Endothelial cell of umbilical vein (primary cell): ENCODE measurements around the gene TSG101. TPM values are rescaled to one million over a fixed set of nuclear protein-coding genes. Genes with fewer than 3 reads are reported as not detected.

Source experiments
- BruUV-seq: library from RNA; stranded (reverse); fragments of 400-500 nt; replicated peaks from 2 replicates; lab custom pipeline; 2021; lab: Mats Ljungman, UMichigan
- CTCF ChIA-PET: fragments of 300-600, 350-600 bp; sonication (Branson Sonifier 250); formaldehyde crosslinking; loops from one replicate; lab custom pipeline; 2021; ENCODE audit warnings: antibody characterized with exemption, inconsistent platforms; lab: Charles Lee
- POLR2A ChIA-PET: fragments of 300-600, 350-600 bp; sonication (Branson Sonifier 250); formaldehyde crosslinking; loops from one replicate; lab custom pipeline; 2021; ENCODE audit warnings: antibody characterized with exemption, inconsistent platforms; lab: Charles Lee
- DNase-seq: peaks from one replicate; pipeline ENCODE4 v3.0.0-alpha.2; 2011; ENCODE audit warnings: low read depth, low spot score
- FAIRE-seq: peaks from 2 replicates; lab custom pipeline; 2011; peaks lifted over from hg19 to GRCh38; lab: Jason Lieb, UNC
- H2AFZ ChIP-seq: 2 replicates; pipeline ENCODE4 v1.6.0; 2012; ENCODE audit warnings: low read depth, low read length, control low read depth, inconsistent platforms
- H3K27ac ChIP-seq: 2 replicates; pipeline ENCODE4 v1.5.1; 2011; ENCODE audit warnings: low read depth, mild to moderate bottlenecking, control low read depth, low read length, moderate library complexity; ENCODE audit not compliant: insufficient read depth
- H3K27me3 ChIP-seq, 2 experiments: 2 replicates each; pipeline versions ENCODE4 v1.6.0 to v1.6.1; 2011; ENCODE audit warnings: low read length in 2 of 2, mixed read lengths in 1 of 2; ENCODE audit not compliant: control insufficient read depth in 2 of 2, insufficient read depth in 2 of 2
- H3K36me3 ChIP-seq, 2 experiments: 2 replicates in 1 of 2; 3 replicates in 1 of 2; pipeline ENCODE4 v1.5.1; 2011; ENCODE audit warnings: low read length in 2 of 2, mild to moderate bottlenecking in 1 of 2, moderate library complexity in 1 of 2; ENCODE audit not compliant: control insufficient read depth in 2 of 2, insufficient read depth in 2 of 2; ENCODE audit errors: extremely low read depth in 1 of 2
- H3K4me1 ChIP-seq: 3 replicates; pipeline ENCODE4 v1.5.1; 2011; ENCODE audit warnings: mild to moderate bottlenecking, low read length; ENCODE audit not compliant: control insufficient read depth, insufficient read depth; ENCODE audit errors: extremely low read depth
- H3K4me2 ChIP-seq: 2 replicates; pipeline ENCODE4 v1.6.1; 2011; ENCODE audit warnings: low read length, control low read depth, mixed read lengths; ENCODE audit not compliant: insufficient read depth
- H3K4me3 ChIP-seq, 3 experiments: fragments of 200-600 bp in 1 of 3; sonication (generic), shearing (Covaris generic) in 1 of 3; replicated peaks in 1 of 3; 2 replicates each; pipeline ENCODE4 v1.5.1; 2011 to 2016; ENCODE audit warnings: control low read depth in 3 of 3, low read length in 3 of 3, mild to moderate bottlenecking in 2 of 3, inconsistent platforms in 1 of 3, low read depth in 1 of 3, moderate library complexity in 1 of 3; ENCODE audit not compliant: insufficient read depth in 1 of 3
- H3K79me2 ChIP-seq: 2 replicates; pipeline ENCODE4 v1.6.0; 2012; ENCODE audit warnings: low read length, inconsistent platforms; ENCODE audit not compliant: control insufficient read depth, insufficient read depth
- H3K9ac ChIP-seq: replicated peaks from 2 replicates; pipeline ENCODE3; 2011; ENCODE audit warnings: low read length, control low read depth; ENCODE audit not compliant: insufficient read depth; ENCODE audit errors: extremely low read depth
- H3K9me1 ChIP-seq: replicated peaks from 3 replicates; pipeline ENCODE4 v1.6.0; 2011; ENCODE audit warnings: mild to moderate bottlenecking, low read length; ENCODE audit not compliant: control insufficient read depth, insufficient read depth; ENCODE audit errors: extremely low read depth
- H3K9me3 ChIP-seq: replicated peaks from 2 replicates; pipeline ENCODE4 v1.5.1; 2012; ENCODE audit warnings: low read length, inconsistent platforms; ENCODE audit not compliant: control insufficient read depth, insufficient read depth
- H4K20me1 ChIP-seq: replicated peaks from 2 replicates; pipeline ENCODE3; 2011; ENCODE audit warnings: mild to moderate bottlenecking, low read length; ENCODE audit not compliant: control insufficient read depth, insufficient read depth; ENCODE audit errors: extremely low read depth
- CTCF ChIP-seq, 2 donors: IDR thresholded peaks; 1 replicate in 1 of 2; 2 replicates in 1 of 2; pipeline ENCODE4 v1.5.1; 2011; ENCODE audit warnings: low read length in 2 of 2, mild to moderate bottlenecking in 2 of 2, moderate library complexity in 2 of 2, control low read depth in 1 of 2, inconsistent platforms in 1 of 2, low read depth in 1 of 2; ENCODE audit not compliant: insufficient read depth in 1 of 2; ENCODE audit errors: extremely low read depth in 1 of 2
- EZH2 ChIP-seq: IDR thresholded peaks from 2 replicates; pipeline ENCODE4 v1.6.1; 2012; ENCODE audit warnings: borderline replicate concordance, low read depth, mild to moderate bottlenecking, moderate library complexity, low read length, inconsistent platforms; ENCODE audit not compliant: severe bottlenecking
- FOS ChIP-seq: IDR thresholded peaks from 2 replicates; pipeline ENCODE4 v1.6.1; 2011; ENCODE audit warnings: mild to moderate bottlenecking, low read length, moderate library complexity, borderline replicate concordance; ENCODE audit not compliant: insufficient read depth
- GATA2 ChIP-seq: IDR thresholded peaks from 2 replicates; pipeline ENCODE4 v1.7.0; 2011; ENCODE audit warnings: low read depth, mild to moderate bottlenecking, moderate library complexity, mixed read lengths, low read length; ENCODE audit not compliant: insufficient read length, insufficient read depth
- JUN ChIP-seq: IDR thresholded peaks from 2 replicates; pipeline ENCODE4 v1.6.1; 2011; ENCODE audit warnings: borderline replicate concordance, low read depth; ENCODE audit not compliant: insufficient read length, insufficient read depth
- MAX ChIP-seq: IDR thresholded peaks from 2 replicates; pipeline ENCODE4 v1.6.1; 2011; ENCODE audit not compliant: insufficient read depth, insufficient read length
- MYC ChIP-seq: IDR thresholded peaks from one replicate; pipeline ENCODE4 v1.6.1; 2011; ENCODE audit warnings: mild to moderate bottlenecking, low read depth, low read length
- POLR2A ChIP-seq: IDR thresholded peaks from 2 replicates; pipeline ENCODE4 v1.6.1; 2012; ENCODE audit warnings: low read depth, mild to moderate bottlenecking, control low read depth, low read length
- POLR2AphosphoS5 ChIP-seq: IDR thresholded peaks from 2 replicates; pipeline ENCODE4 v1.6.1; 2012; ENCODE audit warnings: low read depth, mild to moderate bottlenecking, control low read depth, low read length, moderate library complexity; ENCODE audit not compliant: insufficient read depth
- dilution Hi-C: fragments of 300-500 bp; cut with MboI; formaldehyde crosslinking; loops from one replicate; pipeline ENCODE4 v1.15.0; 2019; ENCODE audit warnings: low sequenced_read_pairs; ENCODE audit not compliant: extremely low pct_ligation_motif_present
- intact Hi-C: fragments of 100-400 bp; cut with micrococcal nuclease; formaldehyde crosslinking; loops from one replicate; pipeline ENCODE4 v1.10.0; 2022
- polyA plus RNA-seq, 4 experiments: library from polyadenylated mRNA; depleted of rRNA in 3 of 4; stranded (reverse) in 3 of 4; unstranded in 1 of 4; fragments of >200 nt; gene quantifications; 2 replicates each; pipeline versions ENCODE4 v1.2.1 to v1.2.3, GENCODE V29; 2011 to 2012; ENCODE audit warnings: missing spikeins in 1 of 4
- total RNA-seq: library from RNA; stranded (reverse); gene quantifications from 2 replicates; pipeline ENCODE4 v1.2.3, GENCODE V29; 2021

TSG101 gene
- total and polyA plus RNA-seq, 2 donors (not counting 3 experiments of a cell fraction or from before 2014, with no cell fraction given) = 41.3 to 163 TPM

GRCh38 chr11:18471995-18472394 lies 54.7 kb downstream of the TSG101 start:
- FAIRE-seq (no peak), DNase-seq (no peak)
- Histone ChIP-seq H4K20me1 (no peaks in the 10 kb centered on the region), H3K9ac (no peak overlapping the region), H2AFZ (no peak overlapping the region), H3K36me3 (no peaks in the 10 kb centered on the region), H3K27me3 (no peaks in the 10 kb centered on the region), H3K4me1 (no peaks in the 10 kb centered on the region), H3K4me3 (no peak overlapping the region), H3K79me2 (no peaks in the 10 kb centered on the region), H3K27ac (no peak overlapping the region), H3K4me2 (no peak overlapping the region), H3K9me3 (no peaks in the 10 kb centered on the region), H3K9me1 (no peaks in the 10 kb centered on the region)
- TF ChIP-seq GATA2 = no peak
- TF ChIP-seq POLR2A = no peak
- POLR2A ChIA-PET = no interaction called here
- dilution Hi-C loops (no loop called here), intact Hi-C loops (no loop called here)
- CTCF ChIA-PET = no interaction called here
- BruUV-seq = no TSS peak

- no peaks in the 10 kb centered on the region for H3K9me1 ChIP-seq
- BruUV-seq = no TSS peak
- H3K4me1 ChIP-seq = no peaks in the 10 kb centered on the region
- dilution Hi-C loops (no loop called here), intact Hi-C loops (no loop called here)
- POLR2A ChIA-PET = no interaction called here
- no peak overlapping the region for H3K4me2 ChIP-seq
- no peaks in the 10 kb centered on the region for H4K20me1 ChIP-seq
- no peaks in the 10 kb centered on the region for H3K27me3 ChIP-seq
- FAIRE-seq = no peak
- no peaks in the 10 kb centered on the region for H3K9me3 ChIP-seq
- DNase-seq = no peak
- TF ChIP-seq FOS = no peak
- TF ChIP-seq JUN = no peak
- TF ChIP-seq POLR2A = no peak
- TF ChIP-seq CTCF (IDR thresholded peaks at IDR 0.05; ENCODE audit: extremely low read depth in 1 of 2, insufficient read depth in 1 of 2, low read depth in 1 of 2, low read length in 2 of 2) = no peak
- TF ChIP-seq POLR2AphosphoS5 = no peak
- no peak for TF ChIP-seq MAX
- TF ChIP-seq EZH2 = no peak
- TF ChIP-seq MYC = no peak
- no peak for TF ChIP-seq GATA2
- CTCF ChIA-PET = no interaction called here
- H3K4me3 ChIP-seq = no peak overlapping the region
- no peak overlapping the region for H3K9ac ChIP-seq
- no peaks in the 10 kb centered on the region for H3K36me3 ChIP-seq
- H3K27ac ChIP-seq = no peak overlapping the region
- H2AFZ ChIP-seq = no peak overlapping the region
- H3K79me2 ChIP-seq = no peaks in the 10 kb centered on the region
These were observed 57.8 kb downstream of the TSG101 start for GRCh38 chr11:18468961-18469360.
